ENCODE data around the gene CTNNBL1.

The CTNNBL1 gene

GRCh38 chr20:37901654-37902503 lies 208.0 kb downstream of the CTNNBL1 start:
- DNase-seq (ENCODE audit: extremely low read depth, insufficient read length) = peak; percentile 51
- TF ChIP-seq CTCF (IDR thresholded peaks at IDR 0.05; ENCODE audit: insufficient read depth, low read length, poor library complexity, severe bottlenecking) = peak; percentile 78
- peak overlapping the region; percentile 48 for H3K4me3 ChIP-seq (replicated peaks; ENCODE audit: low read depth, low read length)
- no peaks in the 10 kb centered on the region; the same call in 1 of the 2 replicates for H3K27me3 ChIP-seq (replicated peaks; ENCODE audit: control insufficient read depth, insufficient read depth, low read length)
- H3K36me3 ChIP-seq (ENCODE audit: control insufficient read depth, insufficient read depth, low read length) = no peaks in the 10 kb centered on the region

GRCh38 chr20:37902504-37903313 lies 208.9 kb downstream of the CTNNBL1 start, which contains the start of gene VSTM2L:
VSTM2L (plus strand) TSS chr20:37903127; CDS start chr20:37903351, 224 bp downstream.
- Histone ChIP-seq H3K36me3 (ENCODE audit: control insufficient read depth, insufficient read depth, low read length) (no peaks in the 10 kb centered on the region), H3K4me3 (replicated peaks; ENCODE audit: low read depth, low read length) (peak within 1 kb of the TSS; percentile 48), H3K27me3 (replicated peaks; ENCODE audit: control insufficient read depth, insufficient read depth, low read length) (no peaks in the 10 kb centered on the region; the same call in 1 of the 2 replicates)
- DNase-seq (ENCODE audit: extremely low read depth, insufficient read length) = peak; percentile 36
- no peak for TF ChIP-seq CTCF (IDR thresholded peaks at IDR 0.05; ENCODE audit: insufficient read depth, low read length, poor library complexity, severe bottlenecking)

GRCh38 chr20:37903317-37904007 lies 209.6 kb downstream of the CTNNBL1 start:
- Histone ChIP-seq H3K27me3 (replicated peaks; ENCODE audit: control insufficient read depth, insufficient read depth, low read length) (no peaks in the 10 kb centered on the region; the same call in 1 of the 2 replicates), H3K36me3 (ENCODE audit: control insufficient read depth, insufficient read depth, low read length) (no peaks in the 10 kb centered on the region), H3K4me3 (replicated peaks; ENCODE audit: low read depth, low read length) (peak overlapping the region; percentile 48)
- TF ChIP-seq CTCF (IDR thresholded peaks at IDR 0.05; ENCODE audit: insufficient read depth, low read length, poor library complexity, severe bottlenecking) = peak; percentile 23
- DNase-seq (ENCODE audit: extremely low read depth, insufficient read length) = no peak

- Histone ChIP-seq H3K27me3 (replicated peaks; ENCODE audit: control insufficient read depth, insufficient read depth, low read length) (no peaks in the 10 kb centered on the region), H3K36me3 (ENCODE audit: control insufficient read depth, insufficient read depth, low read length) (no peaks in the 10 kb centered on the region), H3K4me3 (replicated peaks; ENCODE audit: low read depth, low read length) (no peak overlapping the region)
- no peak for DNase-seq (ENCODE audit: extremely low read depth, insufficient read length)
- no peak for TF ChIP-seq CTCF (IDR thresholded peaks at IDR 0.05; ENCODE audit: insufficient read depth, low read length, poor library complexity, severe bottlenecking)
Observed at GRCh38 chr20:37904008-37904642, 210.3 kb downstream of the CTNNBL1 start.

- TF ChIP-seq CTCF (IDR thresholded peaks at IDR 0.05; ENCODE audit: insufficient read depth, low read length, poor library complexity, severe bottlenecking) = no peak
- H3K27me3 ChIP-seq (replicated peaks; ENCODE audit: control insufficient read depth, insufficient read depth, low read length) = no peaks in the 10 kb centered on the region
- no peaks in the 10 kb centered on the region for H3K36me3 ChIP-seq (ENCODE audit: control insufficient read depth, insufficient read depth, low read length)
- no peak for DNase-seq (ENCODE audit: extremely low read depth, insufficient read length)
- no peak overlapping the region for H3K4me3 ChIP-seq (replicated peaks; ENCODE audit: low read depth, low read length)
Observed at GRCh38 chr20:37904845-37905373, 211.1 kb downstream of the CTNNBL1 start.

Data from GM06990 (cell line).